Mesendoderm (in vitro differentiated cells): Measurements from ENCODE around the gene CCDC18. TPM values are rescaled to one million over a fixed set of nuclear protein-coding genes. Genes with fewer than 3 reads are reported as not detected.

ENCODE experiments used
- small RNA-seq: library from polyadenylated mRNA; stranded (forward); fragments of <200 nt; extraction: miRNeasy Mini kit (QIAGEN cat#:217004); gene quantifications from one replicate; pipeline ENCODE3, GENCODE V24; 2013; ENCODE audit not compliant: insufficient read depth

CCDC18 gene

Small RNA genes lying within 50 kb of the gene (small RNA-seq; reads per million reads assigned to genes)
- gene AC126124.1 (not detected), gene AL139421.1 (not detected)
